DND-41 (cell line): ENCODE results near the gene PPP4R1.

ENCODE experiments used
- ATAC-seq: fragments of 200-7000 bp; cut with Tn5 transposase; 3 replicates; pipeline ENCODE4 v1.9.1; 2021; ENCODE audit warnings: low read depth; ENCODE audit not compliant: insufficient read depth
- DNase-seq: peaks from one replicate; pipeline ENCODE4 v3.0.0-alpha.2; 2020
- H2AFZ ChIP-seq: 2 replicates; pipeline ENCODE4 v1.6.0; 2012; ENCODE audit warnings: low read depth, low read length
- H3K27ac ChIP-seq: 2 replicates; pipeline ENCODE4 v1.5.1; 2012; ENCODE audit warnings: low read length, inconsistent platforms
- H3K27me3 ChIP-seq: fragments of 200-600 bp; sonication (generic); 2 replicates; pipeline ENCODE4 v1.6.0; 2012; ENCODE audit warnings: low read length, mild to moderate bottlenecking, inconsistent platforms; ENCODE audit not compliant: insufficient read depth, poor library complexity
- H3K36me3 ChIP-seq: 2 replicates; pipeline ENCODE4 v1.5.1; 2012; ENCODE audit warnings: low read length, inconsistent platforms; ENCODE audit not compliant: insufficient read depth
- H3K4me1 ChIP-seq: 2 replicates; pipeline ENCODE4 v1.5.1; 2012; ENCODE audit warnings: mild to moderate bottlenecking, low read length; ENCODE audit not compliant: insufficient read depth
- H3K4me2 ChIP-seq: 2 replicates; pipeline ENCODE4 v1.6.0; 2012; ENCODE audit warnings: mild to moderate bottlenecking, moderate library complexity, low read length, inconsistent platforms; ENCODE audit not compliant: insufficient read depth
- H3K4me3 ChIP-seq, 2 experiments: fragments of 200-600 bp in 1 of 2; shearing (Covaris generic) in 1 of 2; 2 replicates each; pipeline ENCODE4 v1.5.1; 2012 to 2016; ENCODE audit warnings: inconsistent platforms in 2 of 2, low read length in 2 of 2, mild to moderate bottlenecking in 2 of 2, low read depth in 1 of 2, moderate library complexity in 1 of 2
- H3K79me2 ChIP-seq: 2 replicates; pipeline ENCODE4 v1.6.0; 2012; ENCODE audit warnings: low read length, inconsistent platforms; ENCODE audit not compliant: insufficient read depth
- H3K9ac ChIP-seq: 2 replicates; pipeline ENCODE4 v1.6.0; 2012; ENCODE audit warnings: low read depth, mild to moderate bottlenecking, inconsistent platforms, low read length, moderate library complexity
- H3K9me3 ChIP-seq: 2 replicates; pipeline ENCODE4 v1.5.1; 2012; ENCODE audit warnings: low read length, moderate library complexity, mild to moderate bottlenecking, inconsistent platforms; ENCODE audit not compliant: insufficient read depth, severe bottlenecking
- H4K20me1 ChIP-seq: 2 replicates; pipeline ENCODE4 v1.6.0; 2012; ENCODE audit warnings: low read length; ENCODE audit not compliant: insufficient read depth
- EZH2 ChIP-seq: IDR thresholded peaks from 3 replicates; pipeline ENCODE4 v1.6.1; 2012; ENCODE audit warnings: borderline replicate concordance, low read depth, mild to moderate bottlenecking, moderate library complexity, low read length, inconsistent platforms; ENCODE audit not compliant: severe bottlenecking
- TF ChIP-seq, protein P1 (sequence below): IDR thresholded peaks from 2 replicates; pipeline ENCODE4 v1.5.1; 2012; ENCODE audit warnings: borderline replicate concordance, low read length, moderate library complexity, mild to moderate bottlenecking; ENCODE audit not compliant: poor library complexity, severe bottlenecking; ENCODE audit errors: extremely low read depth

PPP4R1 gene

DNA sequence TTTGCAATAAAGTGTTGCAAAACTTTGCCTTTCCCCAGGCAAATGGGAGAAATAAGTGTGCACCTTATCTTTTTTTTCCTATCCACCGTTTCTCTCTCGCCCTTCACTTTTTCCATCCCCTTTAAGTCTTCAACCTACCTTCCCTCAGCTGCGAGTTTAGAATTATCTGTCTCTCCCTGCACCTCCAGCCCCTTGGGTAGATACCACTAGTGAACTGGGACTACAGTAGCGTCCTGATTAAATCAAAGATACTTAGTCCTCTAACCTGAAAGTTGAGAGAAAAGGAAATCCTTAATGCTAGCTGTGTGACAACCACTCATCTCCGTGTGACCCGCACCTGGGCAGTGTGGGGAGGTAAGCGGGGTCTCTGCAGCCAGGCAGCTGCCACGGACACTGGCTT, 16.1 kb upstream of the PPP4R1 start:
- no peaks in the 10 kb centered on the region for H3K27me3 ChIP-seq
- no peak for DNase-seq
- H3K9ac ChIP-seq, result no peak overlapping the region
- no peak overlapping the region for H3K4me3 ChIP-seq
- H3K27ac ChIP-seq, result no peak overlapping the region
- ATAC-seq, result no peak
- no peaks in the 10 kb centered on the region for H4K20me1 ChIP-seq
- TF ChIP-seq, protein P1, sequence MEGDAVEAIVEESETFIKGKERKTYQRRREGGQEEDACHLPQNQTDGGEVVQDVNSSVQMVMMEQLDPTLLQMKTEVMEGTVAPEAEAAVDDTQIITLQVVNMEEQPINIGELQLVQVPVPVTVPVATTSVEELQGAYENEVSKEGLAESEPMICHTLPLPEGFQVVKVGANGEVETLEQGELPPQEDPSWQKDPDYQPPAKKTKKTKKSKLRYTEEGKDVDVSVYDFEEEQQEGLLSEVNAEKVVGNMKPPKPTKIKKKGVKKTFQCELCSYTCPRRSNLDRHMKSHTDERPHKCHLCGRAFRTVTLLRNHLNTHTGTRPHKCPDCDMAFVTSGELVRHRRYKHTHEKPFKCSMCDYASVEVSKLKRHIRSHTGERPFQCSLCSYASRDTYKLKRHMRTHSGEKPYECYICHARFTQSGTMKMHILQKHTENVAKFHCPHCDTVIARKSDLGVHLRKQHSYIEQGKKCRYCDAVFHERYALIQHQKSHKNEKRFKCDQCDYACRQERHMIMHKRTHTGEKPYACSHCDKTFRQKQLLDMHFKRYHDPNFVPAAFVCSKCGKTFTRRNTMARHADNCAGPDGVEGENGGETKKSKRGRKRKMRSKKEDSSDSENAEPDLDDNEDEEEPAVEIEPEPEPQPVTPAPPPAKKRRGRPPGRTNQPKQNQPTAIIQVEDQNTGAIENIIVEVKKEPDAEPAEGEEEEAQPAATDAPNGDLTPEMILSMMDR, result no peak
- TF ChIP-seq EZH2, result no peak
- no peaks in the 10 kb centered on the region for H3K9me3 ChIP-seq
- H3K4me1 ChIP-seq, result no peaks in the 10 kb centered on the region
- no peak overlapping the region for H3K4me2 ChIP-seq
- H3K36me3 ChIP-seq, result no peaks in the 10 kb centered on the region
- H3K79me2 ChIP-seq, result no peaks in the 10 kb centered on the region
- H2AFZ ChIP-seq, result no peak overlapping the region

DNA sequence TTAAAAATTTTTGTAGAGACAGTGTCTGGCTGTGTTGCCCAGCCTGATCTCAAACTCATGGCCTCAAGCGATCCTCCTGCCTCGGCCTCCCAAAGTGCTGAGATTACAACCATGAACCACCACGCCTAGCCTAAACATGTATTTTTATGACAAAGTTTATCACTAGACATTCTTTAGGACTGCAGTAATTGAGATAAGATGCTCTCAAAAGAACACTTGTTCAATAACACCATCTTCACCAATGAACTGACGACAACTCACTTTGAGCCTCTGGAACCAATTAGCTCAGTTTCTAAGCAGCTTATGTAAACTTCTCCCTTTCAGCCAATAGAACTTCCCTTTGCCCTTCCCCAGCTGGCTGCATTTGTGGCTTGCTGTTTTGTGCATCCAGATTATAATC, 15.3 kb upstream of the PPP4R1 start:
- Histone ChIP-seq H3K27me3 (no peaks in the 10 kb centered on the region), H3K4me3 (no peak overlapping the region), H3K79me2 (no peaks in the 10 kb centered on the region), H3K4me2 (no peak overlapping the region), H3K4me1 (no peaks in the 10 kb centered on the region), H3K27ac (no peak overlapping the region), H3K9me3 (no peaks in the 10 kb centered on the region), H3K9ac (no peak overlapping the region), H4K20me1 (no peaks in the 10 kb centered on the region), H2AFZ (no peak overlapping the region), H3K36me3 (no peaks in the 10 kb centered on the region)
- no peak for DNase-seq
- TF ChIP-seq, protein P1, result no peak
- no peak for TF ChIP-seq EZH2
- no peak for ATAC-seq

DNA sequence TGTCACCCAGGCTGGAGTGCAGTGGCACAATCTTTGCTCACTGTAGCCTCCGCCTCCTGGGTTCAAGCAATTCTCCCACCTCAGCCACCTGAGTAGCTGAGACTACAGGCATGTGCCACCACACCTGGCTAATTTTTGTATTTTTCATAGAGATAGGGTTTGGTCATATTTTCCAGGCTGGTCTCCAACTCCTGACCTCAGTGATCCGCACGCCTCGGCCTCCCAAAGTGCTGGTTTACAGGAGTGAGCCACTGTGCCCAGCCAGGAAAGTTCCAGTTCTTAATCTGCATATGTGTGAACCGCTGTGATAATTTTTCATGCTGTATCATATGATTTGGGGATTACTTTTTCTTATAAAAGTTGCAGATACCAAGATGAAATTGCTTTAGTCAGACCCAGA, 14.6 kb upstream of the PPP4R1 start:
- Histone ChIP-seq H3K36me3 (no peaks in the 10 kb centered on the region), H3K27ac (no peak overlapping the region), H3K27me3 (no peaks in the 10 kb centered on the region), H2AFZ (no peak overlapping the region), H3K4me1 (no peaks in the 10 kb centered on the region), H3K4me2 (no peak overlapping the region), H3K79me2 (no peaks in the 10 kb centered on the region), H3K9ac (no peak overlapping the region), H3K9me3 (no peaks in the 10 kb centered on the region), H4K20me1 (no peaks in the 10 kb centered on the region), H3K4me3 (no peak overlapping the region)
- DNase-seq (no peak), ATAC-seq (no peak)
- TF ChIP-seq EZH2, result no peak
- TF ChIP-seq, protein P1, result no peak

DNA sequence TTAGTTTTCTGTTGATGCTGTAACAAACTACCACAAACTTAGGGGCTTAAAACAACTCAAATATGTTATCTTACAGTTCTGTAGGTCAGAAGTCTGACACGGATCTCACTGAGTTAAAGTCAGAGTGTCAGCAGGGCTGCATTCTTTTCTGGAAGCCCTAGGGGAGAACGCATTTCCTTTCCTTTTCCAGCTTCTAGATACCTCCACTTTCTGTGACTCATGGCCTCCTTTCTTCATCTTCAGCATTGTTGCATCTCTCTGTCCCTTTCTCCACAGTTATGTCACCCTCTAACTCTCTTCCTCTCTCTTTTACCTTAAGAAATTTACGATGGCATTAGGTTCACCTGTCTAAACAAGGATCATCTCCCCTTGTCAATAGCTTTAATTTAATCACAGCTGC, 13.3 kb upstream of the PPP4R1 start:
- H3K27me3 ChIP-seq, result no peaks in the 10 kb centered on the region
- no peaks in the 10 kb centered on the region for H3K4me1 ChIP-seq
- H3K9me3 ChIP-seq, result no peaks in the 10 kb centered on the region
- H3K27ac ChIP-seq, result no peak overlapping the region
- DNase-seq, result no peak
- TF ChIP-seq, protein P1, result no peak
- no peak for TF ChIP-seq EZH2
- no peaks in the 10 kb centered on the region for H3K36me3 ChIP-seq
- H3K79me2 ChIP-seq, result no peaks in the 10 kb centered on the region
- no peak for ATAC-seq
- no peak overlapping the region for H2AFZ ChIP-seq
- H3K9ac ChIP-seq, result no peak overlapping the region
- no peaks in the 10 kb centered on the region for H4K20me1 ChIP-seq
- no peak overlapping the region for H3K4me3 ChIP-seq
- no peak overlapping the region for H3K4me2 ChIP-seq
